ENCODE data around the gene GATA2. TPM values are rescaled to one million over a fixed set of nuclear protein-coding genes. Genes with fewer than 3 reads are reported as not detected.

GATA2 gene
- total RNA-seq, 1 donor from 2014 or later = 1.4 TPM

GRCh38 chr3:128487813-128488635 is 5.0 kb downstream of the GATA2 start:
- no peak for DNase-seq (ENCODE audit: low read depth)
- TF ChIP-seq CTCF (conservative IDR thresholded peaks at IDR 0.05; ENCODE audit: low read depth, low read length) = no peak
- H3K4me3 ChIP-seq (ENCODE audit: low read depth, low read length) = peak overlapping the region; percentile 49

- no peak for TF ChIP-seq CTCF (conservative IDR thresholded peaks at IDR 0.05; ENCODE audit: low read depth, low read length)
- peak overlapping the region; percentile 49 for H3K4me3 ChIP-seq (ENCODE audit: low read depth, low read length)
- no peak for DNase-seq (ENCODE audit: low read depth)
Measured at GRCh38 chr3:128487538-128487812, 5.5 kb downstream of the GATA2 start.

GRCh38 chr3:128486681-128487537 is 6.1 kb downstream of the GATA2 start:
- H3K4me3 ChIP-seq (ENCODE audit: low read depth, low read length) = peak overlapping the region; percentile 49
- DNase-seq (ENCODE audit: low read depth) = no peak
- no peak for TF ChIP-seq CTCF (conservative IDR thresholded peaks at IDR 0.05; ENCODE audit: low read depth, low read length)

GRCh38 chr3:128486205-128486628 is 6.8 kb downstream of the GATA2 start:
- TF ChIP-seq CTCF (conservative IDR thresholded peaks at IDR 0.05; ENCODE audit: low read depth, low read length) = no peak
- no peak overlapping the region for H3K4me3 ChIP-seq (ENCODE audit: low read depth, low read length)

GRCh38 chr3:128485282-128486204 is 7.5 kb downstream of the GATA2 start:
- H3K4me3 ChIP-seq (ENCODE audit: low read depth, low read length) = no peak overlapping the region
- TF ChIP-seq CTCF (conservative IDR thresholded peaks at IDR 0.05; ENCODE audit: low read depth, low read length) = no peak
- DNase-seq (ENCODE audit: low read depth) = no peak

More at GRCh38 chr3:128486205-128486628, 6.8 kb downstream of the GATA2 start:
- no peak for DNase-seq (ENCODE audit: low read depth)

GRCh38 chr3:128484404-128485281 is 8.4 kb downstream of the GATA2 start:
- H3K4me3 ChIP-seq (ENCODE audit: low read depth, low read length) = no peak overlapping the region
- no peak for TF ChIP-seq CTCF (conservative IDR thresholded peaks at IDR 0.05; ENCODE audit: low read depth, low read length)
- no peak for DNase-seq (ENCODE audit: low read depth)

All from epithelial cell of proximal tubule (primary cell).